ENCODE data around the gene KCNAB2.

KCNAB2 gene

GRCh38 chr1:6084781-6085495 is 39.2 kb downstream of the KCNAB2 start:
- Histone ChIP-seq H3K27ac (no peak overlapping the region), H3K4me2 (no peak overlapping the region), H3K27me3 (no peaks in the 10 kb centered on the region), H3K9ac (no peak overlapping the region), H3K36me3 (peaks cover 73% of the 10 kb centered on the region), H3K4me1 (peaks cover 30% of the 10 kb centered on the region), H3K4me3 (no peak overlapping the region), H4K20me1 (peaks cover 58% of the 10 kb centered on the region), H3K9me3 (no peaks in the 10 kb centered on the region)
- TF ChIP-seq Cebpa-rat (IDR thresholded peaks at IDR 0.05), result no peak

GRCh38 chr1:6085666-6086065 is 40.0 kb downstream of the KCNAB2 start:
- peaks cover 58% of the 10 kb centered on the region for H4K20me1 ChIP-seq
- peaks cover 26% of the 10 kb centered on the region for H3K4me1 ChIP-seq
- no peaks in the 10 kb centered on the region for H3K9me3 ChIP-seq
- no peak overlapping the region for H3K4me3 ChIP-seq
- peaks cover 76% of the 10 kb centered on the region for H3K36me3 ChIP-seq
- H3K9ac ChIP-seq, result no peak overlapping the region
- H3K27me3 ChIP-seq, result no peaks in the 10 kb centered on the region
- no peak for TF ChIP-seq Cebpa-rat (IDR thresholded peaks at IDR 0.05)
- no peak overlapping the region for H3K4me2 ChIP-seq
- no peak overlapping the region for H3K27ac ChIP-seq

- peaks cover 23% of the 10 kb centered on the region for H3K4me1 ChIP-seq
- no peaks in the 10 kb centered on the region for H3K9me3 ChIP-seq
- H3K9ac ChIP-seq, result no peak overlapping the region
- H3K27me3 ChIP-seq, result no peaks in the 10 kb centered on the region
- no peak overlapping the region for H3K4me3 ChIP-seq
- no peak overlapping the region for H3K4me2 ChIP-seq
- peaks cover 74% of the 10 kb centered on the region for H3K36me3 ChIP-seq
- TF ChIP-seq Cebpa-rat (IDR thresholded peaks at IDR 0.05), result no peak
- peaks cover 55% of the 10 kb centered on the region; the same call in 1 of the 2 replicates for H4K20me1 ChIP-seq
- H3K27ac ChIP-seq, result no peak overlapping the region
These were observed 40.7 kb downstream of the KCNAB2 start for GRCh38 chr1:6086358-6086757.

GRCh38 chr1:6086762-6087376 is 41.2 kb downstream of the KCNAB2 start:
- Histone ChIP-seq H3K27ac (no peak overlapping the region), H3K9ac (no peak overlapping the region), H3K4me3 (no peak overlapping the region), H3K27me3 (no peaks in the 10 kb centered on the region), H3K36me3 (peaks cover 73% of the 10 kb centered on the region), H3K9me3 (no peaks in the 10 kb centered on the region), H4K20me1 (peaks cover 55% of the 10 kb centered on the region), H3K4me1 (peaks cover 23% of the 10 kb centered on the region), H3K4me2 (peak overlapping the region; percentile 32; the same call in 1 of the 2 replicates)
- no peak for TF ChIP-seq Cebpa-rat (IDR thresholded peaks at IDR 0.05)

- Histone ChIP-seq H3K36me3 (peaks cover 72% of the 10 kb centered on the region), H3K4me1 (peaks cover 24% of the 10 kb centered on the region), H3K27me3 (no peaks in the 10 kb centered on the region), H3K4me3 (no peak overlapping the region), H4K20me1 (peaks cover 55% of the 10 kb centered on the region), H3K9ac (no peak overlapping the region), H3K9me3 (no peaks in the 10 kb centered on the region), H3K4me2 (peak overlapping the region; percentile 32; the same call in 1 of the 2 replicates), H3K27ac (no peak overlapping the region)
- no peak for TF ChIP-seq Cebpa-rat (IDR thresholded peaks at IDR 0.05)
These were observed 41.7 kb downstream of the KCNAB2 start for GRCh38 chr1:6087377-6087772.

- H3K4me1 ChIP-seq, result peaks cover 30% of the 10 kb centered on the region
- H3K4me2 ChIP-seq, result no peak overlapping the region
- H3K9me3 ChIP-seq, result no peaks in the 10 kb centered on the region
- peaks cover 72% of the 10 kb centered on the region for H3K36me3 ChIP-seq
- no peak overlapping the region for H3K27ac ChIP-seq
- H3K9ac ChIP-seq, result no peak overlapping the region
- H4K20me1 ChIP-seq, result peaks cover 55% of the 10 kb centered on the region
- H3K27me3 ChIP-seq, result no peaks in the 10 kb centered on the region
- no peak for TF ChIP-seq Cebpa-rat (IDR thresholded peaks at IDR 0.05)
- H3K4me3 ChIP-seq, result no peak overlapping the region
These were observed 42.3 kb downstream of the KCNAB2 start for GRCh38 chr1:6087958-6088357.

- H3K4me1 ChIP-seq, result peaks cover 34% of the 10 kb centered on the region
- H3K36me3 ChIP-seq, result peaks cover 72% of the 10 kb centered on the region
- H3K9ac ChIP-seq, result no peak overlapping the region
- H3K9me3 ChIP-seq, result no peaks in the 10 kb centered on the region
- no peak overlapping the region for H3K4me2 ChIP-seq
- no peak for TF ChIP-seq Cebpa-rat (IDR thresholded peaks at IDR 0.05)
- no peak overlapping the region for H3K27ac ChIP-seq
- no peak overlapping the region for H3K4me3 ChIP-seq
- peaks cover 53% of the 10 kb centered on the region for H4K20me1 ChIP-seq
- H3K27me3 ChIP-seq, result no peaks in the 10 kb centered on the region
These were observed 43.3 kb downstream of the KCNAB2 start for GRCh38 chr1:6088956-6089355.

- no peak overlapping the region for H3K4me3 ChIP-seq
- no peak overlapping the region for H3K27ac ChIP-seq
- no peaks in the 10 kb centered on the region for H3K27me3 ChIP-seq
- no peak overlapping the region for H3K4me2 ChIP-seq
- no peak for TF ChIP-seq Cebpa-rat (IDR thresholded peaks at IDR 0.05)
- peaks cover 52% of the 10 kb centered on the region for H4K20me1 ChIP-seq
- peaks cover 73% of the 10 kb centered on the region for H3K36me3 ChIP-seq
- no peak overlapping the region for H3K9ac ChIP-seq
- H3K4me1 ChIP-seq, result peaks cover 34% of the 10 kb centered on the region
- H3K9me3 ChIP-seq, result no peaks in the 10 kb centered on the region
These were observed 44.6 kb downstream of the KCNAB2 start for GRCh38 chr1:6090288-6090687.

- peaks cover 70% of the 10 kb centered on the region for H3K36me3 ChIP-seq
- H4K20me1 ChIP-seq, result peaks cover 47% of the 10 kb centered on the region
- no peak for TF ChIP-seq Cebpa-rat (IDR thresholded peaks at IDR 0.05)
- H3K27ac ChIP-seq, result no peak overlapping the region
- H3K9ac ChIP-seq, result peak overlapping the region; percentile 29; the same call in 1 of the 2 replicates
- no peaks in the 10 kb centered on the region for H3K9me3 ChIP-seq
- no peaks in the 10 kb centered on the region for H3K27me3 ChIP-seq
- no peak overlapping the region for H3K4me3 ChIP-seq
- H3K4me2 ChIP-seq, result peak overlapping the region; percentile 67
- H3K4me1 ChIP-seq, result peaks cover 34% of the 10 kb centered on the region
These were observed 45.5 kb downstream of the KCNAB2 start for GRCh38 chr1:6090996-6091822.

GRCh38 chr1:6091823-6092109 is 46.1 kb downstream of the KCNAB2 start:
- H3K4me1 ChIP-seq, result peaks cover 34% of the 10 kb centered on the region
- no peak for TF ChIP-seq Cebpa-rat (IDR thresholded peaks at IDR 0.05)
- peak overlapping the region; percentile 29; the same call in 1 of the 2 replicates for H3K9ac ChIP-seq
- H3K27me3 ChIP-seq, result no peaks in the 10 kb centered on the region
- peak overlapping the region; percentile 3 for H3K27ac ChIP-seq
- no peak overlapping the region for H3K4me3 ChIP-seq
- H3K36me3 ChIP-seq, result peaks cover 76% of the 10 kb centered on the region
- peak overlapping the region; percentile 67 for H3K4me2 ChIP-seq
- peaks cover 50% of the 10 kb centered on the region for H4K20me1 ChIP-seq
- no peaks in the 10 kb centered on the region for H3K9me3 ChIP-seq
